GM15510 (cell line): ENCODE data around the gene SH3BGR.

ENCODE experiments used
- POLR2A ChIP-seq: IDR thresholded peaks from 3 replicates; pipeline ENCODE4 v1.6.1; 2011; ENCODE audit warnings: borderline replicate concordance; ENCODE audit not compliant: insufficient read length; ENCODE audit errors: extremely low read depth

SH3BGR gene

DNA sequence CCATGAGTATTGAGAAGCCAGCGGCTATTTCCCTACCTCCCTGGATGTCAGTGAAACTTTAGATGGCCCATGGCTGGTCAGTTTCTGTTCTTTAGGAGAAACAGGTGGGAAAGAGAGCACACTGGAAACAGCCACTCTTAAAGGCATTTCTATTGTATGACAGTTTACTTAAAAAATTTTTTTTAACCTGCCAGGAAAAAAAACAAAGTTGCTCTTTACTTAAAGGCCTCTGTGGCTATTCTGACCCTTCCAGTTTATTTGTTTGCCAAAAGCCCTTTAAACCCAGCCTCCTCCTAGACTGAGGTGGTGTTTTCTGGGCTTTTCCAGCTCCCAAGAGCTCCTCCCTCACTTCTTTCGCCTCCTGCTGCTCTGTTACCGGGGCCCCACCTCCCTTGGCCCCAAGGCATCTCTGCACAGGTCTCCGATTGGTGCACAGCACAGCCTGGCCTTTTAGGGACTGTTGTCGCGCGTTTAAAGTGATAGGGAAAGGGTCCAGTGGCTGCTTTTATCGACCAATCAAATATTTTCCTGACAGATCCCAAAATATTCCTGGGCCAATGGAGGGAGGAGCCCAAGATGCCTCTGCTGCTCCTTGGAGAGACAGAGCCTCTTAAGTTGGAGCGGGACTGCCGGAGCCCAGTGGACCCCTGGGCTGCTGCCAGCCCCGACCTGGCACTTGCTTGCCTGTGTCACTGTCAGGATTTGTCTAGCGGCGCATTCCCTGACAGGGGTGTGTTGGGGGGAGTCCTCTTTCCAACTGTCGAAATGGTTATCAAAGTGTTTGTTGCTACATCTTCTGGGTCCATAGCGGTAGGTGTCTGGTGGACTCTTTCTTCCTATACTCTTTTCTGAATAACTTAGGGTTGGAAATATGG is at the start of gene SH3BGR:
SH3BGR (plus strand) TSS at position 639 of the 875 bp plus-strand sequence; CDS start at position 766, 127 bp downstream.
- TF ChIP-seq POLR2A = no peak

DNA sequence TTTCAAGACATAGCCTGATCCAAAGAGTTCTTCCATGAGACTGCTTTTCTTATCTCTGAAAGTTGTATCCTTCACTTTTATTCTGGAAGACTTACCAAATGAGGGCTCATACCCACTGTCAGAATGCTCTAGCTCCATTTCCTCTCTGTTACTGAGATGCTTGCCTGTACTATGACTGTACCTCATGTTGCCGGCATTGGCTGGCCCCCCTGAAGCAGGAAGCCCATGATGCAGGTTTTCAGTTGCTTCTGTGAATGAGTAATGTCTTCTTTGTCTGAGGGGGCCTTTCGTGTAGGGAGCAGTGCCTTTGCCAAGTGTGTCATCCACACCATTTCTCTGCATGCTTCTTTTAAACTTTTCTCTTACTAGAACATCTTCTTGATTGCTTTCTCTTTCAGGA is 45.7 kb upstream of the SH3BGR start:
- no peak for TF ChIP-seq POLR2A

DNA sequence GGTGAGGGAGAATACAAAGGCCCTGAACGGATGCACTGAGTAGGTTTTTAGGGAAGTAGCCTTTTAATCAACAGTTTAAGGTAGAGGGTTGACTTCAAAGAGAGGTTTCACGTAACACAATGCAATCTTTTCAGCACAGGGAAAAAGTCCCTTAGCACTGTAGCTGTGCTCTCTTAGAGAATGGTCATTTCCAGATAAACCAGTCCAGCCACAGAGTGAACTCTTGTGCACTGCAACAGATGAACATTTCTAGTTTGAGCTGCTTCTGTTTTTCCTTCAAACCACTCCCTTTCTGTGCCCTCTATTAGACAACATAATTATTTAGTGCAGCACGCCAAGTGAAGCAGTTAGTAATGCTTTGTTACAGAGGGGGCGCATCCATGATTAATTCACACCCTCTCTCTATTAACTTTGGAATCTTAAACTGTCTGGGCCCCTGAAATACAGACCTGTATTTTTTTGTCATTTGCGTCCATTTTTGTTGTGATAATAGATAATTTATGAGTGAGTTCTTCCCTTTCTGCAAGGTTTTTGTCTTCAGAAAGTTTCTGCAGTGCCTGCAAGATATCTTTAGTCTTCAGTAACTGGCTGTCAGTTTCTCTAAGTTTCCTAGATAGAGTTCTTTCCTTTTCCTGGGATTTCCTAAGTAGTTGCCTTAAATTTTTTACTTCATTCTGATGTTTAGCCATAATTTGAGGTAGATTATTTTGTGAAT is 29.1 kb upstream of the SH3BGR start:
- TF ChIP-seq POLR2A = no peak

DNA sequence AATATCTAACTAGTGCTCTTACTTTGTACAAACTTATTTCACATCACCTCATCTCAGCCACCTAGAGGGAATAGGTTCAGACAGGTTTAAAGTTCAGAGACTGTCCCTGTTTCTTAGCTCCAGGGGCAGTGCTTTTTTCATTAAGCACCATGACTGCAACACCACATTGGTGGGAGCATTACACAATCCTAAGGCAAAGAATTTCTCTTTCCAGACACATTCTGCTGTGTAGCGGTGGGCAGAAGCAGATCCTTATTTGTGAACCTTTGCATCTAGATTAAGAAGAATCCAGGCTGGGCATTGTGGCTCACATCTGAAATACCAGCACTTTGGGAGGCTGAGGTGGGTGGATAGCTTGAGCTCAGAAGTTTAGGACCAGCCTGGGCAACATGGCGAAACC is 22.3 kb upstream of the SH3BGR start:
- TF ChIP-seq POLR2A = no peak

DNA sequence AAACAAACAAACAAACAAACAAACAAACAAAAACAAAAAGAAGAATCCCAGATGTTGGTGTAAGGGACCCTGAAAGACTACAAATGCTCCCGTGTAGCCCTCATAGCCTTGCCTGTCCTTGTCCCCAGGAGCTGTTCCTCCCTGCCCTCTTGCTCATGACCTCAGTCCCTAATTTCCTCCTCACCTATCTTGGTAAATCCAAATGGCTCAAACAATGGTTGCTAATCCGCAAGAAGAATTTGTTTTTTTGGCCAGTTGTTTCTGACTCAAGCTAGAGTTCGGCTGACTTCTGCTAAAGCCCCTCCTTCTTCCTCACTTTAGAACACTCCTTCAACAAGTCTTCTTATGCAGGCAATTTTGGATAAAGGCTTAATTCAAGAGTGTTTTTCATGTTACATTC is 21.8 kb upstream of the SH3BGR start:
- no peak for TF ChIP-seq POLR2A

DNA sequence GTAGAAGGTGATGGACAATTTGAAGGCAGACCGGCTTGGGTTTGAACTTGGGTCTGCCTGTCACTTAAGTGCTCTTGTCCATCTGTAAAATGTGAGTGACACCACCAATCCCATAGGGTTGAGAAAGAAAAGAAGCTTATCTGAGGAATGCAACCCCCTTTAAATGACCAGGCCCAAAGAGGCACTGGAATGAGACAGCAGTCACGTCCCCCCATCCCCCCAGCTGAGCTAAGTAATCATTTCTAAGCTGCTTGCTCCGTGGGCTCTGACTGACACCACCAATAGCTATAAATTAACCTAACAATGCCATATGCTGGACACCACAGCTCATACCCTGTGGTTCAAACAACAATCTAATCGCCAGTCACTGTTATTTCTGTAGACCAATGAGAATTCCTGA is 21.3 kb upstream of the SH3BGR start:
- no peak for TF ChIP-seq POLR2A

DNA sequence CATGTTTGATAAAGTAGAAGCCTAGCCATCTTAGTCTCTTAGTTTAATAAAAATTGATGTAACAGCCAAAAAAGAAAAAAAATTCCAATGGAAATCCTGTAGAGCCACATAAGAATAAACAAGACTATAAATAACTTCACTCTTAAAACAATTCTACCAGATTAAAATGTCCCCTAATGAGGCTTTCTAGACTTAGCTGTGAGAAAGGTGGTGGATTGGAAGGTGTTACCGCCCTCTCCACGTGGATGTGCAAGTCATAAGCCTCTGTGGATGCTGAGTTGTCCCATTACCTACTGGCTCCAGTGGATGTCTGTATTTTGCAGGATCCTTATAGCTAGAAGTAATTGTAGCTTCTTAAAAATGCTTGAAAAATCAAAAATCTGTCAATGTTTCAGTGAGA is 20.8 kb upstream of the SH3BGR start:
- no peak for TF ChIP-seq POLR2A

DNA sequence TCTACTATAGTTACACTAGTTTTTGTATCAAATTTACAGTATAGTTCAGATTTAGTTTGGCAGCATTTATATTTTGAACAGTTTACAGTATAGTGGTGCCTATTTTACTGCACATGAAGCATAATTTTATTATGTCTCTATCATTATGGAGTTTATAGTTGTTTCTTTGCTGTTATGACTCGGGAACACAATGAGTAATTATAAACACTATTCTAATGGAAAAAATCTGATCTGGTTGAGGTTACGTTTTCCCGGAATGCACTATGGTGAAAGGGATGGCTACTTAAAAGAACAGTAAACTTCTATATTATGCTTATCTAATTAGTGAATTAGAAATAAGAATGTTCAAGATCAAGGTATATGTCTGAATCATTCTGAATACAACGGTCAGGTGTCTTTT is 16.8 kb upstream of the SH3BGR start:
- TF ChIP-seq POLR2A = no peak

DNA sequence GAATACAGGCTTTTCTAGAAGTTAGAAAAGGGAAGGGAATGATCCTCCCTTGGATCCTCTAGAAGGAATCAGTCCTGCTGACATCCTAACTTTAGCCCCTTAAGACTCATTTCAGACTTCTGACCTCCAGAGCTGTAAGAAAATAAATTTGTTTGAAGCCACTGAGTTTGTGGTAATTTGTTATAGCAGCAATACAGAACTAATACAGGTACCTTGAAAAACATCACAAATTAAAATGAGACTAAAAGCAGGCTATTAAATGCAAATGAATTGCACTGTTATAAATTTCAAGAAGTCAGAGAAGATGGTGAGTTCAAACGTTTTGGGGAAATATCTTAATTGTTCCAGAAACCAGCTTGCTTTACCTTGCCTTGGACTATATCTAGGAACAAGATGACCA is 12.5 kb upstream of the SH3BGR start:
- TF ChIP-seq POLR2A = no peak

DNA sequence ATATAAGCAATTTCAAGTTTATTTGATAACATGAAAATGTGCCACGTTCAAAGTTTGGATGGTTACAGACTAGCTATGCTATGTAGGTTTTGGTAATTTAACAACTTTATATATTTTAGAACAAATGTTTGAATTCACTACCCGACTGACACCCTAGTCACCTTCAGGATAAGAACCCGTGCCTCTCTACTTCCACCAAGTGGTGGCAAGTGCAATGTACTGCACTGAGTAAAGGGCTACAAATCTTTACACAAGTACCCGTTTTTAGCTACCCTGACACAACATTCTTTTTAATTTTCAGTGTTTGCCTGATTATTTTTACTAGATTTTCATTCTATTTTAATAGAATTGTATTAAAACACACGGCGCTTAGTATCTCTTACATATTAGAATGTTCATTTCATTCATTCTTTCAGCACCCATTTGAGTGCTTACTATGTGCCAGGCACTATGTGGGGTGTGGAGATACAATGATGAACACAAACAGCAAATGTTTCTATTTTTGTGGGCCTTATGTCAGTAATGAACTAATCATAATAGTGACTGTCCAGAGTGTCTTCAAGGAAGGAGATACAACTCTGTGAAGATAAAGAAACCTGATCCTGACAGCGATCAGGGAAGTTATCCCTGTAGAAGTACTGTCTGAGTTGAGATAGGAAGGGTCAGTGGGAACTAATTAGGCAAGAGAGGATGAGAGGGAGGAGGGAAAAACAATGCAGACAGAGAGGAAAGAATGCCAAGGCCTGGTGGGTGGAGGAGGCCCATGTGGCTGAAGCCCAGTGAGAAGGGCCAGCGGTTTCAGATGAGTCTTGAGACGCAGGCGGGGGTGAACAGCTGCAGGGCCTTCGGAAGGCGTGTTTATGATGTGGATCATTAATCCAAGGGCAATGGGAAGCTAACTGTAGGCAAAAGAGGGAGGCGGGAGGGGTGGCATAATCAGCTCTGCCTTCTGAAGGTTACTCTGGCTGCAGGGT is 10.0 kb upstream of the SH3BGR start:
- no peak for TF ChIP-seq POLR2A

DNA sequence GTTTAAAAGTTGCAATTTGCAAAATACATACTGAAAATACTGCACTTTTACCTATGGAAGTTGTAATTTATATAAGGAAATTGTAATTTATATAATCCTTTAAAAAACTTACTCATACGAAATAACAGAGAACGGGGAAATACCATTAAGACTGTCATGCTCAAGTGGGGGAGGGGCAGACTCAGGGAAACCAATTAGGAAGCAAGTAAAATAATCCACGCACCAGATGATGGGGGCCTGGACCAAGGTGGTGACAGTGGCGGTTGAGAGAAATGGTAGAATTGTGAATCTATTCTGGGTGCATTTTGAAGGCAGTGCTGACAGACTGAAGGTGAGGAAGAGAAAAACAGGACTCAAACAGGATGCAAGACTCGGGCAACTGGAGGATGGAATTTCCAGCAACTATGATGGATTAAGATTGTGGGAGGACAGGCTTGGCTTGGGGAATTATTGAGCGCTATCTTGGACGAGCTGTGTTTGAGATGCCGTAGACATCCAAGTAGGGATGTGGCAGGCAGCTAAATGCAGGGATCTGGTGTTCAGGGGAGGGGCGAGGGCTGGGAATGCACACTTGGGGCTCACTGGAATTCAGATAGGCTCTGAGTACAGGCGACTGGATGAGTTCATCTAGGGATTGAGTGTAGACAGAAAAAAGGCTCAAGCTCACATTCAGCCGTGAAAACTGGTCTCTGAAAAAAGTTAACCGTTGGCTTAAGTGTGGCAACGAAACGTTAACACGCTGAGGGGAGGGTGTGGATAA is 7.2 kb upstream of the SH3BGR start:
- TF ChIP-seq POLR2A = no peak

DNA sequence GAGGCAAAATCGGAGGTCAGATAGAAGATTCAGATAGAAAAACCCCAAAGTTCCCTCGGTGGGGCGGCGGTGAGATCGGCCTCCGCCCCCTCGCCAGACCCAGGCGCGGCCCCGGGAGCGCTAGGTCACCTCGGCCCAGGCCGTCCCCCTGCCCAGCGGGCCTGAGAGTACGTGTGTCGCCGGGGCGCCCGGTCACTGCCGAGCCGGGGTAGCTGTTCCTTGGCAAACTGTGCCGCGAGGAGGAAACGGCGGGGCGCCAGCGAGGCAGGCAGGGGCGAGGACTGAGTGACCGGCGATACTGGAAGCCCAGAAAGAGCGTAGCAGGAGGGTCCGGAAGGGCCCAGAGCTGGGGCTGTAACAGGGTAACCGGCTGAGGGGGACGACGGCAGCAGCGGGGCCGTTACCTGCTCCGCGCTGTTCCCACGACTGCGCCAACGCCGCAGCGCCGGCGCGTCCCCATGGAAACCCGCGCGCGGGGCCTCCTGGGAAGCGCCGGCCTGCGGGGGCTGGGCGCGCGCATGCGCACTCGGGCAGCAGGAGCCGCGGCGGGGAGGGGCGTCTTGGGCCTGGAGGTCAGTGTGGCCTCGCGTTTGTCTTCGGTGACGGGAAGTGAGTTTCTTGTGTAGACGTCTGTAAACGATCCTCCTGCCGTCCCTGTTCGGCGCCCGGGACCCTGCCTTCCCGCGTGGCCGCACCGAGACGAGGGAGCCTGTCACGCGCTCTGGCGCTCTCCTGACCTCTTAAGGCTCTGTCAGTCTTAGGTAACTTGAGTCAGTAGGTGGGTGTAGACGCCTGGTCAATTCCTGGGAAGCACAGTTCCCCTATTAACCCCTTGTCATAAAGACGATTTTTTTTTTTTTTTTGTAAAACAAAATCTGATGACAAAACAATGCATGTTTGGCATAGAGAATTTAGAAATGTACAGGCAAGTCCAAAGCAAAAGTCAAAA is 6.2 kb upstream of the SH3BGR start, which contains the start of gene LCA5L:
LCA5L (minus strand) TSS at position 458 of the 949 bp plus-strand sequence. CDS start 17,285 bp downstream, outside the sequence.
- peak; percentile 87 for TF ChIP-seq POLR2A

DNA sequence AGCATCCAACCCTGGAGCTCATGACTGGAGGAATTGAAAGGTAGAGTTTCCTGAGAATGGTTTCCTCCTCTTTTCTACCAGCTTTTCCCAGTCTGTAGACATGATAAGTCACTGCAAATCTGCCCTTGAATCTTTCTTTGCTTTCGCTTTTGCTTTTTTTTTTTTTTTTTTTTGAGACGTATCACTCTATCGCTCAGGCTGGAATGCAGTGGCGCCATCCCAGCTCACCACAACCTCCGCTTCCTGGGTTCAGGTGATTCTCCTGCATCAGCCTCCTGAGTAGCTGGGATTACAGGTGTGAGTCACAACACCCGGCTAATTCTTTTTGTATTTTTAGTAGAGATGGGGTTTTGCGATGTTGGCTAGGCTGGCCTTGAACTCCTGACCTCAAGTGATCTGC is 4.5 kb upstream of the SH3BGR start:
- no peak for TF ChIP-seq POLR2A
